NCI-H2107 treated with DMSO at 0.1 percent for 48 hours (cell line): Measurements from ENCODE around the gene DUOX1.
"Not testable (repeated sequence)": the region's sequence is repeated elsewhere in the genome, so short reads cannot be mapped to it uniquely, and the experiment has no call there.

Experiments used
- DNase-seq: peaks from one replicate; lab custom pipeline; 2025; ENCODE audit not compliant: unreplicated experiment; lab: John Stamatoyannopoulos, UW

The DUOX1 gene

GRCh38 chr15:45120081-45120972 is 9.5 kb upstream of the DUOX1 start:
- DNase-seq, result no peak

- no peak for DNase-seq
Observed at GRCh38 chr15:45121020-45121419, 8.8 kb upstream of the DUOX1 start.

GRCh38 chr15:45121706-45122417 is 7.9 kb upstream of the DUOX1 start:
- no peak for DNase-seq

- no peak for DNase-seq
Observed at GRCh38 chr15:45122719-45123118, 7.1 kb upstream of the DUOX1 start.

GRCh38 chr15:45123397-45123796 is 6.4 kb upstream of the DUOX1 start:
- DNase-seq, result no peak

GRCh38 chr15:45126535-45127158 is 3.1 kb upstream of the DUOX1 start:
- DNase-seq, result no peak

- DNase-seq, result no peak
Observed at GRCh38 chr15:45128971-45129639, 689 bp upstream of the DUOX1 start.

GRCh38 chr15:45130291-45131000 is 652 bp downstream of the DUOX1 start:
- no peak for DNase-seq

GRCh38 chr15:45131510-45131909 is 1.7 kb downstream of the DUOX1 start:
- DNase-seq, result no peak

GRCh38 chr15:45132844-45133560 is 3.2 kb downstream of the DUOX1 start:
- DNase-seq, result no peak

- no peak for DNase-seq
Observed at GRCh38 chr15:45133561-45133920, 3.7 kb downstream of the DUOX1 start.

GRCh38 chr15:45134046-45134445 is 4.3 kb downstream of the DUOX1 start:
- DNase-seq, result no peak

GRCh38 chr15:45134682-45135604 is 5.1 kb downstream of the DUOX1 start:
- no peak for DNase-seq

- not testable (repeated sequence) for DNase-seq
Observed at GRCh38 chr15:45135705-45136377, 6.0 kb downstream of the DUOX1 start.

GRCh38 chr15:45136378-45136764 is 6.6 kb downstream of the DUOX1 start:
- DNase-seq, result no peak

- no peak for DNase-seq
Observed at GRCh38 chr15:45137703-45138102, 7.9 kb downstream of the DUOX1 start.

GRCh38 chr15:45138814-45139765 is 9.3 kb downstream of the DUOX1 start:
- no peak for DNase-seq
